PC-9 (cell line): ENCODE data around the gene AMBRA1. TPM values are rescaled to one million over a fixed set of nuclear protein-coding genes. Genes with fewer than 3 reads are reported as not detected.

ENCODE experiments used
- BruUV-seq: library from RNA; stranded (reverse); fragments of 400-500 nt; replicated peaks from 2 replicates; lab custom pipeline; 2021; lab: Mats Ljungman, UMichigan
- CTCF ChIA-PET: fragments of 300-600 bp; sonication (Branson Sonifier 250); formaldehyde crosslinking; loops from one replicate; lab custom pipeline; 2022; ENCODE audit warnings: antibody characterized with exemption; lab: Charles Lee
- POLR2A ChIA-PET: fragments of 300-600 bp; sonication (Branson Sonifier 250); formaldehyde crosslinking; loops from one replicate; lab custom pipeline; 2022; ENCODE audit warnings: antibody characterized with exemption; ENCODE audit not compliant: unreplicated experiment; lab: Charles Lee
- DNase-seq, 2 experiments: peaks; one replicate each; pipeline versions ENCODE4 v3.0.0 to v3.0.0-alpha.2; 2015 to 2022; ENCODE audit warnings: mixed read lengths in 1 of 2
- H2AFZ ChIP-seq: fragments of 200-600 bp; sonication (generic); 2 replicates; pipeline ENCODE4 v1.8.1; 2017; ENCODE audit warnings: antibody characterized with exemption
- H3F3A ChIP-seq: fragments of 200-600 bp; sonication (generic); 2 replicates; pipeline ENCODE4 v1.8.1; 2017; ENCODE audit warnings: antibody characterized with exemption, mild to moderate bottlenecking, low read depth; ENCODE audit not compliant: insufficient read depth
- H3K27ac ChIP-seq: fragments of 200-600 bp; sonication (generic); 2 replicates; pipeline ENCODE4 v1.6.1; 2016; ENCODE audit warnings: mixed run types
- H3K27me3 ChIP-seq: fragments of 200-600 bp; sonication (generic); 2 replicates; pipeline ENCODE4 v1.6.1; 2016; ENCODE audit warnings: low read depth, mixed run types; ENCODE audit not compliant: insufficient read depth
- H3K36me3 ChIP-seq: fragments of 200-600 bp; sonication (generic); 2 replicates; pipeline ENCODE4 v1.6.1; 2016; ENCODE audit warnings: low read depth, mixed run types
- H3K4me1 ChIP-seq: fragments of 200-600 bp; sonication (generic); replicated peaks from 2 replicates; pipeline ENCODE4 v1.6.1; 2016; ENCODE audit warnings: mixed run types; ENCODE audit not compliant: insufficient read depth
- H3K4me2 ChIP-seq: fragments of 200-600 bp; sonication (generic); 2 replicates; pipeline ENCODE4 v1.6.1; 2017; ENCODE audit warnings: mixed run types
- H3K4me3 ChIP-seq: fragments of 200-600 bp; sonication (generic); 2 replicates; pipeline ENCODE4 v1.6.1; 2016; ENCODE audit warnings: mixed run types
- H3K79me2 ChIP-seq: fragments of 200-600 bp; sonication (generic); 2 replicates; pipeline ENCODE4 v1.6.1; 2017; ENCODE audit warnings: low read depth, mixed run types
- H3K9me2 ChIP-seq: fragments of 200-600 bp; sonication (generic); 2 replicates; pipeline ENCODE4 v1.8.1; 2017; ENCODE audit warnings: mild to moderate bottlenecking; ENCODE audit not compliant: insufficient read depth
- H3K9me3 ChIP-seq: fragments of 200-600 bp; sonication (generic); 2 replicates; pipeline ENCODE4 v1.8.1; 2016; ENCODE audit warnings: low read depth; ENCODE audit not compliant: insufficient read depth
- H4K20me1 ChIP-seq: fragments of 200-600 bp; sonication (generic); 2 replicates; pipeline ENCODE4 v1.8.1; 2017; ENCODE audit not compliant: insufficient read depth
- CTCF ChIP-seq: fragments of 200-600 bp; sonication (generic); conservative IDR thresholded peaks from 2 replicates; pipeline ENCODE4 v1.6.1; 2017; ENCODE audit warnings: mixed run types, antibody characterized with exemption, mild to moderate bottlenecking, moderate library complexity
- EZH2 ChIP-seq: fragments of 200-600 bp; sonication (generic); IDR thresholded peaks from 2 replicates; pipeline ENCODE4 v1.8.0; 2017; ENCODE audit warnings: antibody characterized with exemption, low read depth
- intact Hi-C: fragments of 100-400 bp; cut with micrococcal nuclease; formaldehyde crosslinking; loops from one replicate; pipeline ENCODE4 v1.10.0; 2022; ENCODE audit not compliant: unreplicated experiment
- total RNA-seq: library from RNA; stranded (reverse); gene quantifications from 2 replicates; pipeline ENCODE4 v1.2.3, GENCODE V29; 2021

The AMBRA1 gene
- total RNA-seq, 1 experiment from 2014 or later, result 41.4 TPM

DNA sequence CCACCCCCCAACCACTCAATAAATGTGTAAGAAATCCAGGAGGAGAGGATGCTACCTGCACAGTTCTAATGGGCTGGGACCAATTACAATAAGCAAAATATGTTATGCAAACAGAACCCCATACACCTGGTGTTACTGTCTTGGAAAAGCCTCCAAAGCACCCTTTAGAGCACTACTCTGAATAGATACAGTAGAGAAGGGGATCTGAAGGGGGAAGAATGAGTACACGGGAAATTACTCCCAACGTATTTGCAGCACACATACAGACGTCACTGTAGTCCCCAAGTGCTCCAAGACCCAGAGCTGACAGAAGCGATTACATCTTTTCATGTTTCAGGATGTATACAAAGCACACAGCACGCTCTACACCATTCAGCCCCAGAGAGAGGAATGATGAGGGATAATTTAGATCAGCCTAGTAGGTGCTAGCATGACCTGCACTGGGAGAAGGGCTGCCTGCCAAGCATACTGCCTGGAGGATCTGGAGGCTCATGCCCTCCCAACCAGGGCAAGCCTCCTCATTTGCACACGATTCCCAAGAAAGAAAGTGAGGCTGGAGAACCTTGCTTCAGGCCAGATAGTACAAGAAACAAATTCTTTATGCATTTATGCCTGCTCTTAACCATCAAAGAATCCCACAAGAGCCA lies 63.8 kb downstream of the AMBRA1 start:
- no TSS peak for BruUV-seq
- intact Hi-C loops, result loop anchor here (2.0 kb wide), 1 partner anchor 39 kb away; no protein-coding TSS in a partner anchor

GRCh38 chr11:46529095-46529905 lies 64.5 kb downstream of the AMBRA1 start:
- H3K9me2 ChIP-seq, result no peaks in the 10 kb centered on the region
- no peaks in the 10 kb centered on the region for H3K36me3 ChIP-seq
- DNase-seq, result peak; percentile 43 to 63
- no peak overlapping the region for H3K4me3 ChIP-seq
- TF ChIP-seq CTCF (peak; percentile 97), EZH2 (no peak)
- intact Hi-C loops, result loop anchor here (2.0 kb wide), 1 partner anchor 38 kb away; no protein-coding TSS in a partner anchor
- CTCF ChIA-PET, result interaction anchor here (0.6 to 1.2 kb wide), 5 partner anchors 20 to 42 kb away, joined by 3 to 9 read pairs (median 3); no protein-coding TSS in a partner anchor
- no peak overlapping the region for H3K27ac ChIP-seq
- H2AFZ ChIP-seq, result no peak overlapping the region
- no peak overlapping the region for H3K4me2 ChIP-seq
- H3K27me3 ChIP-seq, result no peaks in the 10 kb centered on the region
- POLR2A ChIA-PET, result no interaction called here
- H3K9me3 ChIP-seq, result no peaks in the 10 kb centered on the region
- peaks cover 67% of the 10 kb centered on the region for H4K20me1 ChIP-seq
- H3K4me1 ChIP-seq, result no peaks in the 10 kb centered on the region
- BruUV-seq, result no TSS peak
- H3K79me2 ChIP-seq, result peaks cover 82% of the 10 kb centered on the region
- H3F3A ChIP-seq, result peaks cover 18% of the 10 kb centered on the region

More for the DNA sequence above, 63.8 kb downstream of the AMBRA1 start:
- Histone ChIP-seq H2AFZ (no peak overlapping the region), H3K27me3 (no peaks in the 10 kb centered on the region), H3K4me1 (no peaks in the 10 kb centered on the region), H3K9me3 (no peaks in the 10 kb centered on the region), H3K27ac (no peak overlapping the region), H3K4me3 (no peak overlapping the region), H4K20me1 (peaks cover 73% of the 10 kb centered on the region), H3F3A (peaks cover 18% of the 10 kb centered on the region), H3K4me2 (no peak overlapping the region), H3K36me3 (no peaks in the 10 kb centered on the region), H3K79me2 (peaks cover 82% of the 10 kb centered on the region), H3K9me2 (no peaks in the 10 kb centered on the region)
- ChIA-PET POLR2A (no interaction called here), CTCF (interaction anchor here (0.6 to 1.2 kb wide), 5 partner anchors 19 to 43 kb away, joined by 3 to 9 read pairs (median 3); no protein-coding TSS in a partner anchor)
- TF ChIP-seq EZH2 (no peak), CTCF (no peak)
- no peak for DNase-seq

- no peak overlapping the region for H3K4me3 ChIP-seq
- TF ChIP-seq CTCF (no peak), EZH2 (no peak)
These were observed 65.3 kb downstream of the AMBRA1 start for GRCh38 chr11:46528445-46529094.

More at GRCh38 chr11:46528445-46529094, 65.3 kb downstream of the AMBRA1 start:
- Histone ChIP-seq H3K4me1 (no peaks in the 10 kb centered on the region), H3F3A (peaks cover 18% of the 10 kb centered on the region), H3K9me3 (no peaks in the 10 kb centered on the region), H3K4me2 (no peak overlapping the region), H3K36me3 (no peaks in the 10 kb centered on the region), H3K79me2 (peaks cover 76% of the 10 kb centered on the region), H4K20me1 (peaks cover 64% of the 10 kb centered on the region), H2AFZ (no peak overlapping the region), H3K9me2 (no peaks in the 10 kb centered on the region), H3K27ac (no peak overlapping the region), H3K27me3 (no peaks in the 10 kb centered on the region)
- BruUV-seq, result no TSS peak
- ChIA-PET CTCF (interaction anchor here (1.0 to 1.2 kb wide), 3 partner anchors 27 to 41 kb away, joined by 3 to 9 read pairs (median 4); no protein-coding TSS in a partner anchor), POLR2A (no interaction called here)
- no peak for DNase-seq
- intact Hi-C loops, result loop anchor here (2.0 kb wide), 1 partner anchor 38 kb away; no protein-coding TSS in a partner anchor
